HuH-7.5 (cell line): ENCODE measurements around the gene MAP6.
"Not testable (repeated sequence)": the region's sequence is repeated elsewhere in the genome, so short reads cannot be mapped to it uniquely, and the experiment has no call there.

Experiments used
- DNase-seq: peaks from one replicate; pipeline ENCODE4 v3.0.0; 2011; ENCODE audit warnings: low spot score

The MAP6 gene

GRCh38 chr11:75668451-75669297 is at the start of gene MAP6:
Gene MAP6 (minus strand): TSS chr11:75669038. CDS start chr11:75668369, 669 bp downstream.
- no peak for DNase-seq

GRCh38 chr11:75717608-75718418 is 49.0 kb upstream of the MAP6 start, which contains the start of gene MOGAT2:
Gene MOGAT2 (plus strand): TSS chr11:75717838. CDS start chr11:75717889, 51 bp downstream.
- DNase-seq, result no peak

GRCh38 chr11:75716659-75717058 is 47.8 kb upstream of the MAP6 start:
- DNase-seq, result no peak

- DNase-seq, result no peak
Observed at GRCh38 chr11:75715688-75716087, 46.9 kb upstream of the MAP6 start.

GRCh38 chr11:75714211-75714610 is 45.4 kb upstream of the MAP6 start:
- no peak for DNase-seq

- DNase-seq, result peak; percentile 71
Observed at GRCh38 chr11:75706260-75706729, 37.5 kb upstream of the MAP6 start.

GRCh38 chr11:75705541-75705940 is 36.7 kb upstream of the MAP6 start:
- DNase-seq, result no peak

- DNase-seq, result no peak
Observed at GRCh38 chr11:75703695-75704237, 34.9 kb upstream of the MAP6 start.

- no peak for DNase-seq
Observed at GRCh38 chr11:75700940-75701339, 32.1 kb upstream of the MAP6 start.

- no peak for DNase-seq
Observed at GRCh38 chr11:75697906-75698581, 29.2 kb upstream of the MAP6 start.

- no peak for DNase-seq
Observed at GRCh38 chr11:75691804-75692203, 23.0 kb upstream of the MAP6 start.

- DNase-seq, result no peak
Observed at GRCh38 chr11:75689863-75690609, 21.2 kb upstream of the MAP6 start.

GRCh38 chr11:75683856-75684255 is 15.0 kb upstream of the MAP6 start:
- DNase-seq, result not testable (repeated sequence)

GRCh38 chr11:75679566-75679965 is 10.7 kb upstream of the MAP6 start:
- DNase-seq, result no peak

- DNase-seq, result no peak
Observed at GRCh38 chr11:75678620-75679259, 9.9 kb upstream of the MAP6 start.

- no peak for DNase-seq
Observed at GRCh38 chr11:75677909-75678308, 9.1 kb upstream of the MAP6 start.

GRCh38 chr11:75677275-75677674 is 8.4 kb upstream of the MAP6 start:
- no peak for DNase-seq

- DNase-seq, result no peak
Observed at GRCh38 chr11:75673977-75674582, 5.2 kb upstream of the MAP6 start.

- DNase-seq, result peak; percentile 36
Observed at GRCh38 chr11:75667831-75668450, 897 bp downstream of the MAP6 start.
